HCT116 (cell line): Measurements from ENCODE around the gene FAM47E. TPM values are rescaled to one million over a fixed set of nuclear protein-coding genes. Genes with fewer than 3 reads are reported as not detected.

Experiments
- ATAC-seq: fragments of 200-7000 bp; cut with Tn5 transposase; 2 replicates; pipeline ENCODE4 v1.9.1; 2020; ENCODE audit warnings: mild to moderate bottlenecking, moderate library complexity
- BruUV-seq: library from RNA; stranded (reverse); fragments of 400-500 nt; replicated peaks from 2 replicates; lab custom pipeline; 2021; lab: Mats Ljungman, UMichigan
- CTCF ChIA-PET: fragments of 300-600 bp; sonication (Branson Sonifier 250); formaldehyde crosslinking; loops from one replicate; lab custom pipeline; 2021; ENCODE audit warnings: antibody characterized with exemption; lab: Charles Lee
- POLR2A ChIA-PET: fragments of 300-600, 350-600 bp; sonication (Branson Sonifier 250); formaldehyde crosslinking; loops from one replicate; lab custom pipeline; 2021; ENCODE audit warnings: antibody characterized with exemption; lab: Charles Lee
- RAD21 ChIA-PET, 2 experiments: fragments of 300-600 bp; sonication (Branson Sonifier 250); formaldehyde crosslinking; loops; one replicate each; lab custom pipeline; 2023; ENCODE audit warnings: low total read pairs in 2 of 2; ENCODE audit not compliant: uncharacterized antibody in 2 of 2, unreplicated experiment in 2 of 2, low non-redundant PET in 1 of 2; lab: Charles Lee
- DNase-seq: peaks from one replicate; pipeline ENCODE4 v3.0.0-alpha.2; 2010; ENCODE audit warnings: low read depth, low spot score
- H2AFZ ChIP-seq: fragments of 200-600 bp; shearing (Covaris generic), sonication (generic); 2 replicates; pipeline ENCODE4 v1.6.1; 2017; ENCODE audit warnings: low read depth, mixed run types, mixed read lengths, antibody characterized with exemption, low read length; ENCODE audit not compliant: poor library complexity, severe bottlenecking
- H3K27ac ChIP-seq: 2 replicates; pipeline ENCODE4 v1.5.1; 2012; ENCODE audit warnings: low read depth, low read length
- H3K27me3 ChIP-seq: fragments of 200-600 bp; sonication (generic); 2 replicates; pipeline ENCODE4 v1.6.1; 2016; ENCODE audit warnings: mixed run types, low read length, mixed read lengths; ENCODE audit not compliant: insufficient read depth
- H3K36me3 ChIP-seq, 2 experiments: fragments of 200-500 bp in 1 of 2; fragments of 200-600 bp in 1 of 2; sonication (Bioruptor generic) in 1 of 2; sonication (generic) in 1 of 2; 2 replicates each; pipeline versions ENCODE4 v1.5.1 to v1.6.1; 2014 to 2016; ENCODE audit warnings: low read length in 2 of 2, inconsistent platforms in 1 of 2, mixed read lengths in 1 of 2, mixed run types in 1 of 2; ENCODE audit not compliant: insufficient read depth in 2 of 2, control insufficient read depth in 1 of 2
- H3K4me1 ChIP-seq, 2 experiments: fragments of 200-600 bp in 1 of 2; sonication (generic) in 1 of 2; 2 replicates each; pipeline versions ENCODE4 v1.5.1 to v1.6.1; 2012 to 2017; ENCODE audit warnings: low read length in 2 of 2, inconsistent platforms in 1 of 2, mild to moderate bottlenecking in 1 of 2, mixed read lengths in 1 of 2, mixed run types in 1 of 2, moderate library complexity in 1 of 2; ENCODE audit not compliant: insufficient read depth in 2 of 2, control insufficient read depth in 1 of 2
- H3K4me2 ChIP-seq: fragments of 200-600 bp; sonication (generic); 2 replicates; pipeline ENCODE4 v1.6.1; 2017; ENCODE audit warnings: mixed run types, low read length, mixed read lengths
- H3K4me3 ChIP-seq, 2 experiments: fragments of 200-600 bp in 1 of 2; sonication (generic) in 1 of 2; replicated peaks in 1 of 2; 2 replicates each; pipeline ENCODE4 v1.5.1; 2011 to 2016; ENCODE audit warnings: low read length in 2 of 2, control low read depth in 1 of 2, low read depth in 1 of 2, mild to moderate bottlenecking in 1 of 2, mixed read lengths in 1 of 2, mixed run types in 1 of 2
- H3K79me2 ChIP-seq: fragments of 200-600 bp; sonication (generic); 2 replicates; pipeline ENCODE4 v1.6.1; 2017; ENCODE audit warnings: mild to moderate bottlenecking, mixed run types, low read length, moderate library complexity, mixed read lengths; ENCODE audit not compliant: insufficient read depth
- H3K9ac ChIP-seq: fragments of 200-600 bp; sonication (generic); 2 replicates; pipeline ENCODE4 v1.6.1; 2016; ENCODE audit warnings: low read length, mixed read lengths
- H3K9me2 ChIP-seq: fragments of 200-600 bp; sonication (generic), shearing (Covaris generic); 2 replicates; pipeline ENCODE4 v1.6.1; 2017; ENCODE audit warnings: mixed run types, mild to moderate bottlenecking, moderate library complexity; ENCODE audit not compliant: insufficient read depth
- H3K9me3 ChIP-seq, 2 experiments: fragments of 200-500 bp in 1 of 2; fragments of 200-600 bp in 1 of 2; sonication (Bioruptor generic) in 1 of 2; sonication (generic) in 1 of 2; 2 replicates each; pipeline ENCODE4 v1.6.1; 2014 to 2017; ENCODE audit warnings: low read length in 2 of 2, mixed read lengths in 2 of 2, inconsistent platforms in 1 of 2, low read depth in 1 of 2, mild to moderate bottlenecking in 1 of 2, mixed run types in 1 of 2, moderate library complexity in 1 of 2; ENCODE audit not compliant: control insufficient read depth in 1 of 2, insufficient read depth in 1 of 2
- H4K20me1 ChIP-seq: fragments of 200-600 bp; sonication (generic), shearing (Covaris generic); 2 replicates; pipeline ENCODE4 v1.6.1; 2017; ENCODE audit warnings: mixed run types, mild to moderate bottlenecking, moderate library complexity; ENCODE audit not compliant: insufficient read depth
- CEBPB ChIP-seq: IDR thresholded peaks from 2 replicates; pipeline ENCODE4 v1.6.1; 2012; ENCODE audit warnings: low read depth
- EGR1 ChIP-seq: IDR thresholded peaks from 2 replicates; pipeline ENCODE4 v1.6.1; 2012; ENCODE audit warnings: low read depth
- ELF1 ChIP-seq: IDR thresholded peaks from 2 replicates; pipeline ENCODE4 v1.6.1; 2012; ENCODE audit warnings: low read depth, borderline replicate concordance
- EZH2 ChIP-seq: fragments of 200-600 bp; sonication (generic); IDR thresholded peaks from 2 replicates; pipeline ENCODE4 v1.6.1; 2017; ENCODE audit warnings: antibody characterized with exemption, mixed run types
- RAD21 ChIP-seq: IDR thresholded peaks from 2 replicates; pipeline ENCODE4 v1.6.1; 2012; ENCODE audit warnings: low read depth, mild to moderate bottlenecking
- REST ChIP-seq: IDR thresholded peaks from 2 replicates; pipeline ENCODE4 v1.6.1; 2012; ENCODE audit warnings: low read depth
- SIN3A ChIP-seq: IDR thresholded peaks from 2 replicates; pipeline ENCODE4 v1.6.1; 2012; ENCODE audit warnings: low read depth
- SP1 ChIP-seq: IDR thresholded peaks from 2 replicates; pipeline ENCODE4 v1.6.1; 2012; ENCODE audit warnings: low read depth
- SRF ChIP-seq: IDR thresholded peaks from 2 replicates; pipeline ENCODE4 v1.6.1; 2012; ENCODE audit warnings: low read depth
- YY1 ChIP-seq: IDR thresholded peaks from 2 replicates; pipeline ENCODE4 v1.6.1; 2011; ENCODE audit warnings: low read length, low read depth, moderate library complexity, mild to moderate bottlenecking; ENCODE audit not compliant: insufficient replicate concordance; ENCODE audit errors: extremely low read depth
- ZNF274 ChIP-seq: fragments of 200-500 bp; sonication (Bioruptor generic); IDR thresholded peaks from 2 replicates; pipeline ENCODE4 v1.6.1; 2014; ENCODE audit warnings: mild to moderate bottlenecking, low read depth, low read length, inconsistent platforms
- intact Hi-C: fragments of 100-400 bp; cut with micrococcal nuclease; formaldehyde crosslinking; loops from 2 replicates; pipeline ENCODE4 v1.10.0; 2022
- total RNA-seq: library from RNA; stranded (reverse); gene quantifications from one replicate; pipeline ENCODE4 v1.2.1, GENCODE V29; 2021; ENCODE audit not compliant: unreplicated experiment
- TF ChIP-seq, protein P1 (sequence below): IDR thresholded peaks from 2 replicates; pipeline ENCODE4 v1.6.1; 2011; ENCODE audit warnings: mild to moderate bottlenecking, low read length, moderate library complexity; ENCODE audit not compliant: insufficient replicate concordance; ENCODE audit errors: extremely low read depth

Gene FAM47E
- total RNA-seq, 1 experiment from 2014 or later: 0.91 TPM

- Histone ChIP-seq H3K36me3 (no peaks in the 10 kb centered on the region), H3K9me2 (no peaks in the 10 kb centered on the region), H3K9ac (no peak overlapping the region), H3K27me3 (no peaks in the 10 kb centered on the region), H3K4me2 (no peak overlapping the region), H2AFZ (no peak overlapping the region), H3K79me2 (no peaks in the 10 kb centered on the region), H4K20me1 (no peaks in the 10 kb centered on the region), H3K4me3 (no peak overlapping the region), H3K27ac (no peak overlapping the region), H3K9me3 (no peaks in the 10 kb centered on the region), H3K4me1 (no peaks in the 10 kb centered on the region)
- TF ChIP-seq CEBPB (no peak), SIN3A (no peak), EZH2 (no peak), ELF1 (no peak), SP1 (no peak), RAD21 (no peak), ZNF274 (no peak), SRF (no peak), EGR1 (no peak), YY1 (no peak), REST (no peak)
- TF ChIP-seq, protein P1, sequence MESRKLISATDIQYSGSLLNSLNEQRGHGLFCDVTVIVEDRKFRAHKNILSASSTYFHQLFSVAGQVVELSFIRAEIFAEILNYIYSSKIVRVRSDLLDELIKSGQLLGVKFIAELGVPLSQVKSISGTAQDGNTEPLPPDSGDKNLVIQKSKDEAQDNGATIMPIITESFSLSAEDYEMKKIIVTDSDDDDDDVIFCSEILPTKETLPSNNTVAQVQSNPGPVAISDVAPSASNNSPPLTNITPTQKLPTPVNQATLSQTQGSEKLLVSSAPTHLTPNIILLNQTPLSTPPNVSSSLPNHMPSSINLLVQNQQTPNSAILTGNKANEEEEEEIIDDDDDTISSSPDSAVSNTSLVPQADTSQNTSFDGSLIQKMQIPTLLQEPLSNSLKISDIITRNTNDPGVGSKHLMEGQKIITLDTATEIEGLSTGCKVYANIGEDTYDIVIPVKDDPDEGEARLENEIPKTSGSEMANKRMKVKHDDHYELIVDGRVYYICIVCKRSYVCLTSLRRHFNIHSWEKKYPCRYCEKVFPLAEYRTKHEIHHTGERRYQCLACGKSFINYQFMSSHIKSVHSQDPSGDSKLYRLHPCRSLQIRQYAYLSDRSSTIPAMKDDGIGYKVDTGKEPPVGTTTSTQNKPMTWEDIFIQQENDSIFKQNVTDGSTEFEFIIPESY: no peak
- intact Hi-C loops: no loop called here
- RAD21 ChIA-PET: no interaction called here
- POLR2A ChIA-PET: no interaction called here
- CTCF ChIA-PET: interaction anchor here (1.1 kb wide), 1 partner anchor 100 kb away, joined by 4 read pairs; no protein-coding TSS in a partner anchor
- DNase-seq: no peak
- no TSS peak for BruUV-seq
- no peak for ATAC-seq
These were observed 26.1 kb downstream of the FAM47E start for GRCh38 chr4:76277667-76278066.
